Measurements from ENCODE around the gene CORIN. TPM values are rescaled to one million over a fixed set of nuclear protein-coding genes. Genes with fewer than 3 reads are reported as not detected.

CORIN gene
- total and polyA plus RNA-seq, 2 donors (not counting 3 experiments of a cell fraction or from before 2014, with no cell fraction given), result 0.07 to 0.40 TPM

DNA sequence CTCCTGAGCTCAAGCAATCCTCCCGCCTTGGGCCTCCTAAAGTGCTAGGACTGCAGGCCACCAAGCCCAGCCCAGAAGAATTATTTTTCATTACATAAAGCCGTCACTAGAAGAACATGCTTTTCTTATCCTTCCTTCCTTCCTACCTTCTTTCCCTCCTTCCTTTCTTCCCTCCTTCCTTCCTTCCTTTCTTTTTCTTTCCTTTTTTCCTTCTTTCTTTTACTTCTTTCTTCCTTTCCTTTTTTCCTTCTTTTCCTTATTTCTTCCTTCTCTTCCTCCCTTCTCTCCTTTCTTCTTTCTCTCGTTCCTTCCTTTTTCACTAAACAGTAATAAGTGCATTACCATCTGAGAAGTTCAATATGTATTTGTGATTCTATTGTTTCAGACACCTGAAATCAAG is 231.4 kb downstream of the CORIN start:
- Histone ChIP-seq H2AFZ (ENCODE audit: low read depth, low read length) (no peak overlapping the region), H3K36me3 (ENCODE audit: control insufficient read depth in 2 of 2, extremely low read depth in 1 of 2, insufficient read depth in 2 of 2, low read length in 2 of 2) (no peaks in the 10 kb centered on the region), H3K27ac (ENCODE audit: insufficient read depth, low read depth, low read length) (no peak overlapping the region), H3K4me1 (ENCODE audit: control insufficient read depth, extremely low read depth, insufficient read depth, low read length) (no peaks in the 10 kb centered on the region), H3K4me3 (replicated peaks in 1 of 3; ENCODE audit: insufficient read depth in 1 of 3, low read depth in 1 of 3, low read length in 3 of 3) (no peak overlapping the region), H3K79me2 (ENCODE audit: control insufficient read depth, insufficient read depth, low read length) (no peaks in the 10 kb centered on the region), H4K20me1 (replicated peaks; ENCODE audit: control insufficient read depth, extremely low read depth, insufficient read depth, low read length) (no peaks in the 10 kb centered on the region), H3K9ac (replicated peaks; ENCODE audit: extremely low read depth, insufficient read depth, low read length) (no peak overlapping the region), H3K9me1 (replicated peaks; ENCODE audit: control insufficient read depth, extremely low read depth, insufficient read depth, low read length) (no peaks in the 10 kb centered on the region), H3K9me3 (replicated peaks; ENCODE audit: control insufficient read depth, insufficient read depth, low read length) (no peaks in the 10 kb centered on the region), H3K4me2 (ENCODE audit: insufficient read depth, low read length) (no peak overlapping the region), H3K27me3 (ENCODE audit: control insufficient read depth in 2 of 2, insufficient read depth in 2 of 2, low read length in 2 of 2) (no peaks in the 10 kb centered on the region)
- DNase-seq (ENCODE audit: low read depth, low spot score) (no peak), FAIRE-seq (no peak)
- TF ChIP-seq CTCF (IDR thresholded peaks at IDR 0.05; ENCODE audit: extremely low read depth in 1 of 2, insufficient read depth in 1 of 2, low read depth in 1 of 2, low read length in 2 of 2) (no peak), JUN (IDR thresholded peaks at IDR 0.05; ENCODE audit: borderline replicate concordance, insufficient read depth, insufficient read length, low read depth) (no peak), MYC (IDR thresholded peaks at IDR 0.05; ENCODE audit: low read depth, low read length) (no peak), POLR2A (IDR thresholded peaks at IDR 0.05; ENCODE audit: low read depth, low read length) (no peak), FOS (IDR thresholded peaks at IDR 0.05; ENCODE audit: borderline replicate concordance, insufficient read depth, low read length) (no peak), MAX (IDR thresholded peaks at IDR 0.05; ENCODE audit: insufficient read depth, insufficient read length) (no peak), POLR2AphosphoS5 (IDR thresholded peaks at IDR 0.05; ENCODE audit: insufficient read depth, low read depth, low read length) (no peak)
- dilution Hi-C loops (cut with MboI; ENCODE audit: extremely low pct_ligation_motif_present, low sequenced_read_pairs), result no loop called here
- intact Hi-C loops (cut with micrococcal nuclease), result no loop called here
- ChIA-PET POLR2A (no interaction called here), CTCF (no interaction called here)
- no TSS peak for BruUV-seq (replicated peaks)

DNA sequence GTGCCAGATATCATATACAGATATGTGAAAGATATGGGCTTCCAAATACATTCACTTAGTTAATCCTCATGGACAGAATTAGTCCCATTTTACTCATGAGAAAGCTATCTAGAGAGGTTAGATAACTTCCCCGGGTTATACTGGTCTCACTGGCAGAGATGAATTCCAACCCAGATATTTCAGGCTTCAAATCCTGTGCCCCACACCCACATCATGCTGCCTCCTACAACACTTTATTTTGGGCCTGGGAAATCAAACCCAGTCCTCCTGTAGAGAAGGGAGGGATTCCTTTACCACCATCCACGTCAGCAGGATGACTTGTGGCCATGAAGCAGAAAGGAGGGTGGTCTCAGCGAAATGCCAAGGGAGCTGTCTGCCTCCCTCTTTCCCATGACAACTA is 239.0 kb downstream of the CORIN start:
- H3K27me3 ChIP-seq (ENCODE audit: control insufficient read depth in 2 of 2, insufficient read depth in 2 of 2, low read length in 2 of 2), result no peaks in the 10 kb centered on the region
- intact Hi-C loops (cut with micrococcal nuclease) (no loop called here), dilution Hi-C loops (cut with MboI; ENCODE audit: extremely low pct_ligation_motif_present, low sequenced_read_pairs) (no loop called here)
- H3K9me1 ChIP-seq (replicated peaks; ENCODE audit: control insufficient read depth, extremely low read depth, insufficient read depth, low read length), result no peaks in the 10 kb centered on the region
- ChIA-PET POLR2A (no interaction called here), CTCF (no interaction called here)
- no peak overlapping the region for H3K27ac ChIP-seq (ENCODE audit: insufficient read depth, low read depth, low read length)
- no peak for DNase-seq (ENCODE audit: low read depth, low spot score)
- H3K4me1 ChIP-seq (ENCODE audit: control insufficient read depth, extremely low read depth, insufficient read depth, low read length), result no peaks in the 10 kb centered on the region
- H3K79me2 ChIP-seq (ENCODE audit: control insufficient read depth, insufficient read depth, low read length), result no peaks in the 10 kb centered on the region
- H3K4me2 ChIP-seq (ENCODE audit: insufficient read depth, low read length), result no peak overlapping the region
- H3K9me3 ChIP-seq (replicated peaks; ENCODE audit: control insufficient read depth, insufficient read depth, low read length), result no peaks in the 10 kb centered on the region
- no peak overlapping the region for H3K9ac ChIP-seq (replicated peaks; ENCODE audit: extremely low read depth, insufficient read depth, low read length)
- no peaks in the 10 kb centered on the region for H4K20me1 ChIP-seq (replicated peaks; ENCODE audit: control insufficient read depth, extremely low read depth, insufficient read depth, low read length)
- BruUV-seq (replicated peaks), result no TSS peak
- H3K36me3 ChIP-seq (ENCODE audit: control insufficient read depth in 2 of 2, extremely low read depth in 1 of 2, insufficient read depth in 2 of 2, low read length in 2 of 2), result no peaks in the 10 kb centered on the region
- TF ChIP-seq POLR2A (IDR thresholded peaks at IDR 0.05; ENCODE audit: low read depth, low read length) (no peak), MAX (IDR thresholded peaks at IDR 0.05; ENCODE audit: insufficient read depth, insufficient read length) (no peak), EZH2 (IDR thresholded peaks at IDR 0.05; ENCODE audit: borderline replicate concordance, low read depth, low read length, severe bottlenecking) (no peak), FOS (IDR thresholded peaks at IDR 0.05; ENCODE audit: borderline replicate concordance, insufficient read depth, low read length) (no peak), JUN (IDR thresholded peaks at IDR 0.05; ENCODE audit: borderline replicate concordance, insufficient read depth, insufficient read length, low read depth) (no peak), GATA2 (IDR thresholded peaks at IDR 0.05; ENCODE audit: insufficient read depth, insufficient read length, low read depth, low read length) (no peak), POLR2AphosphoS5 (IDR thresholded peaks at IDR 0.05; ENCODE audit: insufficient read depth, low read depth, low read length) (no peak), CTCF (IDR thresholded peaks at IDR 0.05; ENCODE audit: extremely low read depth in 1 of 2, insufficient read depth in 1 of 2, low read depth in 1 of 2, low read length in 2 of 2) (no peak), MYC (IDR thresholded peaks at IDR 0.05; ENCODE audit: low read depth, low read length) (no peak)
- no peak overlapping the region for H3K4me3 ChIP-seq (replicated peaks in 1 of 3; ENCODE audit: insufficient read depth in 1 of 3, low read depth in 1 of 3, low read length in 3 of 3)
- FAIRE-seq, result no peak
- no peak overlapping the region for H2AFZ ChIP-seq (ENCODE audit: low read depth, low read length)
